Activated T-cell treated with anti-CD3 and anti-CD28 coated beads, Interleukin-2, amount 50 U/mL, for 48 hours (primary cell): ENCODE results near the gene CFAP99.
A peak's percentile ranks its signal among the peaks of the same experiment; 100 is the strongest.

ENCODE experiments used
- DNase-seq, 2 experiments: peaks; one replicate each; pipeline ENCODE4 v3.0.0-alpha.2; 2020

CFAP99 gene

GRCh38 chr4:2432004-2432403, 13.2 kb downstream of the CFAP99 start:
- DNase-seq: no peak

- DNase-seq: no peak
Observed at GRCh38 chr4:2432991-2433530, 14.3 kb downstream of the CFAP99 start.

- no peak for DNase-seq
Observed at GRCh38 chr4:2433609-2434350, 15.0 kb downstream of the CFAP99 start.

GRCh38 chr4:2434420-2434819, 15.7 kb downstream of the CFAP99 start:
- no peak for DNase-seq

- DNase-seq: no peak
Observed at GRCh38 chr4:2436301-2436700, 17.5 kb downstream of the CFAP99 start.

GRCh38 chr4:2436761-2437474, 18.2 kb downstream of the CFAP99 start:
- DNase-seq: no peak

- DNase-seq: no peak
Observed at GRCh38 chr4:2437475-2438215, 18.9 kb downstream of the CFAP99 start.

GRCh38 chr4:2438822-2439718, 20.3 kb downstream of the CFAP99 start:
- DNase-seq: no peak

- peak; percentile 88 to 91 for DNase-seq
Observed at GRCh38 chr4:2441393-2442174, 22.8 kb downstream of the CFAP99 start.

- no peak for DNase-seq
Observed at GRCh38 chr4:2442175-2442993, 23.6 kb downstream of the CFAP99 start.

GRCh38 chr4:2443061-2443730, 24.4 kb downstream of the CFAP99 start:
- no peak for DNase-seq

- DNase-seq: no peak
Observed at GRCh38 chr4:2443956-2444740, 25.4 kb downstream of the CFAP99 start.

- DNase-seq: no peak
Observed at GRCh38 chr4:2445130-2445529, 26.4 kb downstream of the CFAP99 start.

- DNase-seq: no peak
Observed at GRCh38 chr4:2445571-2445970, 26.8 kb downstream of the CFAP99 start.

- no peak for DNase-seq
Observed at GRCh38 chr4:2446656-2447564, 28.2 kb downstream of the CFAP99 start.

GRCh38 chr4:2448589-2448988, 29.8 kb downstream of the CFAP99 start:
- DNase-seq: no peak

- DNase-seq: no peak
Observed at GRCh38 chr4:2449051-2449450, 30.3 kb downstream of the CFAP99 start.
